A549 (cell line): Measurements from ENCODE around the gene MYO1H.

ENCODE experiments used
- CEBPB ChIP-seq, 2 experiments: fragments of >200 bp in 1 of 2; sonication (Bioruptor Twin) in 1 of 2; formaldehyde crosslinking in 1 of 2; IDR thresholded peaks; 2 replicates each; pipeline ENCODE4 v1.6.1; 2012 to 2016
- KDM1A ChIP-seq: fragments of 200-600 bp; sonication (generic); IDR thresholded peaks from 2 replicates; pipeline ENCODE4 v1.6.1; 2016; ENCODE audit warnings: low read depth, mild to moderate bottlenecking
- MAFK ChIP-seq: fragments of 450-650 bp; IDR thresholded peaks from 2 replicates; pipeline ENCODE4 v1.6.1; 2014; ENCODE audit not compliant: partially characterized antibody
- RCOR1 ChIP-seq: fragments of 150-350 bp; IDR thresholded peaks from 2 replicates; pipeline ENCODE4 v1.6.1; 2014; ENCODE audit warnings: antibody characterized with exemption, low read length, low read depth
- ZFP36 ChIP-seq: fragments of 450-650 bp; IDR thresholded peaks from 2 replicates; pipeline ENCODE4 v1.6.1; 2014; ENCODE audit warnings: borderline replicate concordance; ENCODE audit not compliant: partially characterized antibody
- TF ChIP-seq, protein P1 (sequence below): fragments of >200 bp; sonication (Bioruptor Twin); formaldehyde crosslinking; IDR thresholded peaks from 3 replicates; pipeline ENCODE4 v1.5.1; 2016

DNA sequence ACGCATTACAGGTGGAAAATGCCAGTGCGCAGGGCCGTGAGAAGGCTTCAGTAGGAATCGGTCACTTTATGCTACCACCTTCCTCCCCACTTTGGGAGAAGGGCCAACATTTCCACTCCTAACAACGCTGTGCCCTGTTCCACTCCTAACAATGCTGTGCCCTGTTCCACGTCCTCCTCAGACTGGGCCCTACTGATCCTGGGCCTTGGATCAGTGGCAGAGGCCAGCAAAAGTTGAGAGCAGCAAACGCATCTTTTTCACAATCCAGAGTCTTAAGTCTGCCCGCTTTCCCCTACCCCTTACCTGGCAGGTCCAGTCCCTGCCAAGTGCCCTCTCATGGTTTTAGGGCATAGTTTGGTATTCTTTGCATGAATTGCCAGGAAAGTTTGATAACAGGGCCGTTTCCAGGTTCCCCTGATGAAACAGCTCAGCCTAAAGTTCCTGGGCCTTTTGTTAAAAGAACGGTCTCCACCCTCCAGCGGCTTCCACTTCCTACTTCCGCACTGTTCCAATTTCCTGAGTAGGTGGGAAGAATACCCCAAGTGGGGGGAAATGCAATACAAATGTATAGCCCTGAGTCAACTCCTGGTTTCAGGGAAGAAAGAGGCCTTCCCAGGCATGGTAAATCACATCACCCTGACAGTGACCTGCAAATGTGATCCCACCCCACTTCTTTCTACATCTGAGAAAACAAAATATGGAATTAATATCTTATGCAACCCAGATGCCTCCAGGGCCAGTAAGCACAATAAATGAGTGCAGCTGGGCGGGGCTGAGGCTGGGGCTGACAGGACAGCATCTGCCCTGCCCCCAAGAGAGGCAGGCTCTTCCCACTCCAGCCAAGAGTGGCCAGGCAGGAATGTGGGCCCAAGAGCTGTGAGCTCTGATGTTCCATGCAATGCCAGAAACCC, 114.4 kb downstream of the MYO1H start:
- TF ChIP-seq RCOR1 (no peak), CEBPB (IDR thresholded peaks at IDR 0.05) (peak in 1 of 2 experiments; percentile 63; a peak in 2 of 4 replicates), MAFK (no peak), KDM1A (no peak), ZFP36 (no peak)
- TF ChIP-seq, protein P1, sequence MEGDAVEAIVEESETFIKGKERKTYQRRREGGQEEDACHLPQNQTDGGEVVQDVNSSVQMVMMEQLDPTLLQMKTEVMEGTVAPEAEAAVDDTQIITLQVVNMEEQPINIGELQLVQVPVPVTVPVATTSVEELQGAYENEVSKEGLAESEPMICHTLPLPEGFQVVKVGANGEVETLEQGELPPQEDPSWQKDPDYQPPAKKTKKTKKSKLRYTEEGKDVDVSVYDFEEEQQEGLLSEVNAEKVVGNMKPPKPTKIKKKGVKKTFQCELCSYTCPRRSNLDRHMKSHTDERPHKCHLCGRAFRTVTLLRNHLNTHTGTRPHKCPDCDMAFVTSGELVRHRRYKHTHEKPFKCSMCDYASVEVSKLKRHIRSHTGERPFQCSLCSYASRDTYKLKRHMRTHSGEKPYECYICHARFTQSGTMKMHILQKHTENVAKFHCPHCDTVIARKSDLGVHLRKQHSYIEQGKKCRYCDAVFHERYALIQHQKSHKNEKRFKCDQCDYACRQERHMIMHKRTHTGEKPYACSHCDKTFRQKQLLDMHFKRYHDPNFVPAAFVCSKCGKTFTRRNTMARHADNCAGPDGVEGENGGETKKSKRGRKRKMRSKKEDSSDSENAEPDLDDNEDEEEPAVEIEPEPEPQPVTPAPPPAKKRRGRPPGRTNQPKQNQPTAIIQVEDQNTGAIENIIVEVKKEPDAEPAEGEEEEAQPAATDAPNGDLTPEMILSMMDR = no peak
